Stimulated activated CD8-positive, alpha-beta memory T cell treated with anti-CD3 and anti-CD28 coated beads, Interleukin-4, amount 100 ng/mL, for 1 hour (primary cell): ENCODE results near the gene SYNGR4.

Experiments
- DNase-seq, 2 donors: peaks; one replicate each; pipeline ENCODE4 v3.0.0-alpha.2; 2020; ENCODE audit warnings: low read depth in 2 of 2, low spot score in 1 of 2

SYNGR4 gene

DNA sequence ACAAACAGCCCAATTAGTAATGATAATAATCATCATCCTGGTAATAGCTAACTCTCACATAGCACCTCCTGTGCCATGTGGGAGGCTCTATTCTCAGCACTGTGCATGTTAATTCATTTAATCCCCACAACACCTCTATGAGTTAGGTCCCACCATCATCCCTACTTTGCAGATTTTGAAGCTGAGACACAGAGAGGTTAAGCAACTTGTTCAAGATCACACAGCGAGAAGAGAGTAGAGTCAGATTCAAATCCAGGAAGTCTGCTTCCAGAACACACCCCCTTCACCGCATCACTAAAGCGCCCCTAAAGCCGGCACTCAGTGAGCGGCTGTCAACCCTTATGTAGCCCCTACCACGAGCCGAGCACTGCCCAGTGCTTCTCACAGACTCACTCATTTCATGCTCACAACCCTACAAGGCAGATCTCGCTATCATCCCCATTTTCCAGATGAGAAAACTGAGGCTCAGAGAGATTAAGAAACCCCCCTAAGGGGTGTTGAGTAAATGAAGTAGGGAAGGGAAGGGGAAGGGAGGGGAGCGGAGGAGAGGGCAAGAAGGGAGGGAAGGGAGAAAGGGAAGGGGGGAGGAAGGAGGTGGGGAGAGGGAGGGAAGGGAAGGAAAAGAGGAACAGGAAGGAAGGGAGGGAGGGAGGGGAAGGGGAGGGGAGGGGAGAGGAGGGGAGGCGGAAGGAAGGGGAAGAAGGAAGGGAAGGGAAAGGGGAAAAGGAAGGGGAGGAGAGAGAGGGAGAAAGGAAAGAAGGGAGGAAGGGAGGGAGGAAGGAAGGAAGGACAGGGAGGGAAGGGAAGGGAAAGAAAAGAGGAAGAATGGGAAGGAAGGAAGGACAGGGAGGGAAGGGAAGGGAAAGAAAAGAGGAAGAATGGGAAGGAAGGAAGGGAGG lies 22.4 kb upstream of the SYNGR4 start:
- no peak for DNase-seq

DNA sequence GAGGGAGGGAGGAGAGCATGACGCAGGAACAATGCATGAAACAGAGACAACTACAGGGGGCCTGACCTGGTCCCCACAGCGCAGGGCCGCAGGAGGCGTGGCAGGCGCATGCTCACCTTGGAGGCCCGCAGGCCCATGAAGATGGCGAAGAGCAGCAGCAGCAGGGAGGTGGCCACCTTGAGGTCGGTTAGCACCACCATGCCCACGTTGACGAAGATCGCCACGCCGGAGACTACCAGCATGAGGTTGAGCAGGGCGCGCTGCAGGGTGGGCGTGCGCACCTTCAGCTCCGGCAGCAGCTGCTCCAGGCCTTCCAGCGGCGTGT lies 21.8 kb upstream of the SYNGR4 start:
- DNase-seq = no peak

- DNase-seq = no peak
Observed at GRCh38 chr19:48342841-48343540, 21.2 kb upstream of the SYNGR4 start.

GRCh38 chr19:48344892-48345291 lies 19.3 kb upstream of the SYNGR4 start:
- DNase-seq = no peak

GRCh38 chr19:48346191-48346590 lies 18.0 kb upstream of the SYNGR4 start:
- DNase-seq = no peak

- DNase-seq = no peak
Observed at GRCh38 chr19:48348045-48348444, 16.1 kb upstream of the SYNGR4 start.

GRCh38 chr19:48348737-48349136 lies 15.4 kb upstream of the SYNGR4 start:
- DNase-seq = no peak

DNA sequence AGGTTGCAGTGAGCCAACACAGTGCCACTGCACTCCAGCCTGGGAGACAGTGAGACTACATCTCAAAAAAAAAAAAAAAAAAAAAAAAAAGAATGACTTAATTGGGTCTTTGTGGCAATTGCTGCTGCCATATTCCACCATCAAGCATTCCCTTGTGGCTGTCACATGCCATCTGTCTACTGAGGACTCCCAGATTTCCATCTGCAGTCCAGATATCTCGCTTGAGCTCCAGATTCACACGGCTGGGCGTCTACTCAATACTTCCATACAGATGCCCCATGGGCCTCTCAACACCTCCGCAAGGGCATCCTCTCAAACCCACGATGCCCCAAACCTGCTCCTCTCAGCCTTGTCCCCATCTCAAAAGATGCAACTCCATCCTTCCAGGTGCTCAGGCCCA lies 13.3 kb upstream of the SYNGR4 start:
- no peak for DNase-seq

DNA sequence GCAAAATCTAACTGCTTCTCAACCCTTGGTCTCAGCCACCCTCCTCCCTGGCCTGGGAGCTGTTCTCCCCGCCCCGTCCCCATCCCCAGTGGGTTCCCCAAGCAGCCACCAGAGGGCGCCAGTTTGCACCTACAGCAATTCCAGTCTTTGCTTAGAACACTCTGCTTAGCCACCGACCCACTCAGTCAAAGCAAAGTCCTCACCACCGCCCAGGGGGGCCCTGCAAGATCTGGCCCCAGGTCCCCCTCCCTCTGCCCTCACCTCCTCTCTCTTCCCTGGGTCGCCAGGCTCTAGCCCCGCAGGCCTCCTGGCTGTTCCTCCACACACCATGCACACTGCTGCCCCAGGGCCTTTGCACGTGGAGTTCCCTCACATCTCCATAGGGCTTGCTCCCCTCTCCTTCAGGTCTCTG lies 12.8 kb upstream of the SYNGR4 start:
- DNase-seq = peak; percentile 67 to 68

DNA sequence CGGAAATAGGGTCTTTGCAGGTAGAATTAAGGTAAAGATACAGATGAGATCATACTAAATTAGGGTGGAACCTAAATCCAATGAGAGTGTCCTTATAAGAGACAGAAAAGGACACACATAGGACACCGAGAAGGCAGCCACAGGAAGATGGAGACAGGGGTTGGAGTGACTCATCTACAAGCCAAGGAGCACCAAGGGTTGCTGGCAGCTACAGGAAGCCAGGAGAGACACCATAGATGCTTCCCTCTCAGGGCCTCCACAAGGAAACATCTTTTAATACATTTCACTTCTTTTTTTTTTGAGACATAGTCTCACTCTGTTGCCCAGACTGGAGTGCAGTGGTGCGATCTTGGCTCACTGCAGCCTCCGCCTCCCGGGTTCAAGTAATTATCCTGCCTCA lies 10.5 kb upstream of the SYNGR4 start:
- DNase-seq = no peak

- DNase-seq = no peak
Observed at GRCh38 chr19:48354332-48354992, 9.7 kb upstream of the SYNGR4 start.

- no peak for DNase-seq
Observed at GRCh38 chr19:48355365-48355954, 8.7 kb upstream of the SYNGR4 start.

DNA sequence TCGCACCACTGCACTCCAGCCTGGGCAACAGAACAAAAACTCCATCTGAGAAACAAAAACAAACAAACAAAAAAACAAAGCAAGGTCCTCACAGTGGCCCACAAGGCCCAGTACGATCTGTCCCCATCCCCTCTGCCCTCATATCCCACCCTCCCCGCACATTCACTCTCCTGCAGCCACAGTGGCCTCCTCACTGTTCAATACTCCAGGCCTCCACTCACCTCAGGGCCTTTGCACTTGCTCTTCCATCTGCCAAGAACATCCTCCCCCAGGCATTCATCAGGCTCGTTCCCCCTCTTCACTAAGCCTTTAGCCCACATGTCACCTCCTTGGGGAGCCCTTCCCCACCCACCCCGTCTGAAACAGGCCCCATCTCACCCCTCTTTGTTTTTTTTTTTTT lies 5.0 kb upstream of the SYNGR4 start:
- no peak for DNase-seq

DNA sequence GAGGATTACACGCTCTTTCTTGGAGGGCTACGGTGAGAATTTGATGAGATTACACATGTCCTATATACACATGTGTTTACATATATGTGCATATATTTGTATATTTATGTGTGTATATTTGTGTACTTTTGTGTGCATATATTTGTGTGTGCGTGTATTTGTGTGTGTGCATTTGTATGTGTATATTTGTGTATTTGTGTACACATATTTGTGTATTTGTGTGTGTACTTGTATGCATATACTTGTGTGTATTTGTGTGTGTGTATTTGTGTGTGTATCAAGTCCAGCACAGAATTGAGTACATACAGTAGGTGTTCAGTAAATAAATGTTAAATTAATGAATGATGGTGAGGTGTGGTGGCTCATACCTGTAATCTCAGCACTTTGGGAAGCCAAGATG lies 2.3 kb upstream of the SYNGR4 start:
- no peak for DNase-seq

DNA sequence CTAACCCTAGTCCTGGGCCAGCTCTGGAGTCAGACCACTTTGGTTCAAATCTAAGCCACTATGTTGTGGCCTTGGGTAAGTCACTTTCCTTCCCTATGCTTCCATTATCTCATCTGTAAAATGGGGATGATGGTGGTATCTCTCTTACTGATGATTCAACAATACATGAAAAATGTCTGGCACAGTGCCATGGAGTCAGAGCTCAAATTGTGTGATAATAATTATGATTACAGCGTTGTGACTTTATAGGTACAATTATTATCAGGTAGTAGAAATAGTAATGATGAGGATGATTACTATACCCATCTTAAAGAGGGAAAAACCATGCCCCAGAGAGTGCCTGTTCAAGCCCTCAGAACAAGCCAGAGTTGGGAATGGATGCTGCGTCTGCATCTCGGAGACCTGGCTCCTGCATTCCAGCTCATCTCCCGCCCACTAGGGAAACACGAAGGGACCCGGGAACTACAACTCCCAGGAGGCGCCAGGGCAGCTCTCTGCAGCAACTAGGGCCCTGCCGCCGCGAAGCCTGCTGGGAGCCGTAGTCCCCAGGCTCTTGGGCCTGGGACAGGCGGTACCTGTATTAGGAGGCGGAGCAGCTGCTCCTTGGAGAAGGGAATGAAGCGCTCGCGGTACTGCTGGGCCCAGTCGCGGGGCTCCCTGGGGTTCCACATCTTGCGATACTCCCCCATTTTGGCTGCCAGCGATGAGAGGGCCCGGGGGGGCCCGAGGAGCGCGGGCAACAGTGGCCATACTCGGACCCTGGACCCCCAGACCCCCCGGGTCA lies 1.3 kb upstream of the SYNGR4 start:
- DNase-seq = peak; percentile 56 to 77

- peak in 1 of 2 donors; percentile 13 for DNase-seq
Observed at GRCh38 chr19:48363500-48363809, 712 bp upstream of the SYNGR4 start.

- DNase-seq = no peak
Observed at GRCh38 chr19:48364598-48365348, 606 bp downstream of the SYNGR4 start.

DNA sequence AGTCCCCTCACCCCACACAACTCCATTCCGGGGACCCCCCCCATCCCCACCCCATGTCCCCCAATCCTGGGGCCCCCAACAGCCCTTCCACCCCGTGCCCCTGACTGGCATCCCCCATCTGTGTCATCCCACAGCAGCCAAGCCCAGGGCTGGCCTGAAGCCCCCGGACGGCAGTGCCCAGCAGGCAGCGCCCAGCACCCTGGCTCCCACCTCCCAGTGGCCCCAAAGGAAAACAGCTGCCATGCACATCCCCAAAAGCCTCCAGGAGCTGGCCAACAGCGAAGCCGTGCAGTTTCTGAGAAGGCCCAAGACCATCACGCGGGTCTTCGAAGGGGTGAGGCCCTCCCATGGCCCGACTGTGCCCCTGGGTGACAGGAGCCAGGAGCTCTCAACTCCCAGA lies 1.4 kb downstream of the SYNGR4 start:
- no peak for DNase-seq

- DNase-seq = no peak
Observed at GRCh38 chr19:48367855-48368254, 3.7 kb downstream of the SYNGR4 start.

DNA sequence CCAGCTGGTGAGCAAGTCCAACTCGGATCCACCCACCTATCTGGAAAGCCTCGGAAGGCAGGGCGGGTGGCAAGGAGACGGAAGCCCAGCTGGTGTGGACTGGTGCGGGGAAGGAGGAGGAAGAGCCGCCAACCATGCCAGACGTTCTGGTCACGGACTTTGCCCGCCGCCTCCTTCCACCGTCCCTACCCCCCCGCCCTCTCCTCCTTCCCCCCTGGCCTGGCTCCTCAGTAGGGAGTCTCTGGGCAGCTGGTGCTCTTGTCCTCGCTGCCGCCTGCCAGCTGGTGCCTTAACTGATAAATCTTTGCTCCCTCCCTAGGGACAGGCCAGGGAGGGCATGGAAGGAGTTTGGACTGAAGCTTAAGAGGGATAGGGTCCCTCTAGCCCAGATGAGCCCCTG lies 4.8 kb downstream of the SYNGR4 start:
- DNase-seq = no peak
